H1 (cell line): ENCODE data around the gene TAF12. TPM values are rescaled to one million over a fixed set of nuclear protein-coding genes. Genes with fewer than 3 reads are reported as not detected.

ENCODE experiments used
- CTCF ChIA-PET: fragments of 300-600 bp; sonication (Branson Sonifier 250); formaldehyde crosslinking; loops from one replicate; lab custom pipeline; 2021; ENCODE audit not compliant: partially characterized antibody; lab: Charles Lee
- POLR2A ChIA-PET: fragments of 300-600 bp; sonication (Branson Sonifier 250); formaldehyde crosslinking; loops from one replicate; lab custom pipeline; 2021; ENCODE audit warnings: inconsistent platforms; ENCODE audit not compliant: partially characterized antibody; lab: Charles Lee
- DNase-seq, 2 experiments: peaks; one replicate each; pipeline versions ENCODE4 v3.0.0 to v3.0.0-alpha.2; 2010 to 2022; ENCODE audit warnings: low spot score in 2 of 2, low read depth in 1 of 2, mixed read lengths in 1 of 2
- FAIRE-seq: peaks from 2 replicates; lab custom pipeline; 2011; peaks lifted over from hg19 to GRCh38; lab: Jason Lieb, UNC
- H2AFZ ChIP-seq: 2 replicates; pipeline ENCODE4 v1.8.1; 2012; ENCODE audit warnings: low read length, inconsistent platforms
- H2AK5ac ChIP-seq: 2 replicates; pipeline ENCODE4 v1.6.1; 2013; ENCODE audit warnings: low read depth, low read length
- H2BK120ac ChIP-seq: replicated peaks from 2 replicates; pipeline ENCODE3; 2013; ENCODE audit warnings: low read depth, low read length, inconsistent platforms
- H2BK12ac ChIP-seq: 2 replicates; pipeline ENCODE4 v1.6.1; 2013; ENCODE audit warnings: low read depth, low read length
- H2BK15ac ChIP-seq: 2 replicates; pipeline ENCODE4 v1.6.1; 2013; ENCODE audit warnings: low read length
- H2BK20ac ChIP-seq: 2 replicates; pipeline ENCODE4 v1.6.1; 2013; ENCODE audit warnings: low read length
- H2BK5ac ChIP-seq: 2 replicates; pipeline ENCODE4 v1.6.1; 2013; ENCODE audit warnings: low read depth, low read length
- H3K14ac ChIP-seq: 2 replicates; pipeline ENCODE4 v1.6.1; 2013; ENCODE audit warnings: inconsistent platforms; ENCODE audit not compliant: insufficient read length
- H3K18ac ChIP-seq: 2 replicates; pipeline ENCODE4 v1.6.1; 2013; ENCODE audit warnings: low read length; ENCODE audit errors: extremely low read depth
- H3K23ac ChIP-seq: 2 replicates; pipeline ENCODE4 v1.6.1; 2013; ENCODE audit warnings: inconsistent platforms; ENCODE audit not compliant: insufficient read length
- H3K23me2 ChIP-seq: 2 replicates; pipeline ENCODE4 v1.6.1; 2013; ENCODE audit warnings: low read depth, low read length
- H3K27ac ChIP-seq: 2 replicates; pipeline ENCODE4 v1.6.1; 2011; ENCODE audit warnings: low read depth, low read length, inconsistent platforms
- H3K27me3 ChIP-seq, 4 experiments: replicated peaks in 1 of 4; 1 replicate in 1 of 4; 2 replicates in 3 of 4; pipeline versions ENCODE4 v1.6.1 to v1.8.1; 2011 to 2013; ENCODE audit warnings: low read length in 3 of 4, mild to moderate bottlenecking in 3 of 4, inconsistent platforms in 2 of 4, mixed read lengths in 2 of 4, moderate library complexity in 1 of 4; ENCODE audit not compliant: control insufficient read depth in 3 of 4, insufficient read depth in 3 of 4; ENCODE audit errors: extremely low read depth in 1 of 4
- H3K36me3 ChIP-seq, 4 experiments: 2 replicates each; pipeline versions ENCODE4 v1.6.1 to v1.8.1; 2011 to 2013; ENCODE audit warnings: mild to moderate bottlenecking in 4 of 4, low read length in 3 of 4, moderate library complexity in 2 of 4, control low read depth in 1 of 4, inconsistent platforms in 1 of 4; ENCODE audit not compliant: insufficient read depth in 4 of 4, control insufficient read depth in 2 of 4
- H3K4ac ChIP-seq: replicated peaks from 2 replicates; pipeline ENCODE3; 2013; ENCODE audit warnings: low read length, low read depth, mixed read lengths, inconsistent platforms; ENCODE audit not compliant: insufficient read length
- H3K4me1 ChIP-seq, 4 experiments: replicated peaks in 1 of 4; 1 replicate in 1 of 4; 2 replicates in 3 of 4; pipeline versions ENCODE4 v1.6.1 to v1.8.1; 2011 to 2013; ENCODE audit warnings: low read length in 3 of 4, inconsistent platforms in 2 of 4, mixed read lengths in 1 of 4; ENCODE audit not compliant: insufficient read depth in 4 of 4, control insufficient read depth in 3 of 4
- H3K4me2 ChIP-seq, 2 experiments: 2 replicates each; pipeline versions ENCODE4 v1.6.1 to v1.8.1; 2011 to 2013; ENCODE audit warnings: low read depth in 2 of 2, low read length in 2 of 2, control low read depth in 1 of 2, inconsistent platforms in 1 of 2, mild to moderate bottlenecking in 1 of 2; ENCODE audit not compliant: insufficient read depth in 1 of 2
- H3K4me3 ChIP-seq, 4 experiments: fragments of 200-600, 300-600 bp in 1 of 4; sonication (generic), shearing (Covaris generic), sonication (Bioruptor Twin) in 1 of 4; 2 replicates each; pipeline versions ENCODE4 v1.5.1 to v1.8.1; 2011 to 2016; ENCODE audit warnings: low read length in 4 of 4, low read depth in 3 of 4, control low read depth in 2 of 4, inconsistent platforms in 2 of 4, mild to moderate bottlenecking in 2 of 4, mixed read lengths in 1 of 4, moderate library complexity in 1 of 4; ENCODE audit not compliant: insufficient read depth in 2 of 4; ENCODE audit errors: extremely low read depth in 1 of 4
- H3K56ac ChIP-seq: replicated peaks from 2 replicates; pipeline ENCODE3; 2013; ENCODE audit warnings: low read depth, mild to moderate bottlenecking, mixed read lengths, low read length, inconsistent platforms; ENCODE audit not compliant: insufficient read length
- H3K79me1 ChIP-seq: 2 replicates; pipeline ENCODE4 v1.6.1; 2013; ENCODE audit warnings: low read depth, low read length, control low read depth
- H3K79me2 ChIP-seq, 2 experiments: 2 replicates each; pipeline versions ENCODE4 v1.6.1 to v1.8.1; 2012 to 2013; ENCODE audit warnings: low read length in 2 of 2, mild to moderate bottlenecking in 2 of 2, inconsistent platforms in 1 of 2; ENCODE audit not compliant: insufficient read depth in 2 of 2, control insufficient read depth in 1 of 2
- H3K9ac ChIP-seq, 4 experiments: replicated peaks in 1 of 4; 1 replicate in 1 of 4; 2 replicates in 3 of 4; pipeline versions ENCODE4 v1.6.1 to v1.8.1; 2011 to 2013; ENCODE audit warnings: low read depth in 3 of 4, low read length in 3 of 4, control low read depth in 2 of 4, mild to moderate bottlenecking in 2 of 4, moderate library complexity in 2 of 4, inconsistent platforms in 1 of 4; ENCODE audit errors: extremely low read depth in 1 of 4
- H3K9me3 ChIP-seq, 2 experiments: 2 replicates each; pipeline versions ENCODE4 v1.6.1 to v1.8.1; 2012 to 2013; ENCODE audit warnings: mild to moderate bottlenecking in 2 of 2, moderate library complexity in 2 of 2, control low read depth in 1 of 2, inconsistent platforms in 1 of 2, low read depth in 1 of 2, low read length in 1 of 2, mixed read lengths in 1 of 2; ENCODE audit not compliant: insufficient read depth in 2 of 2
- H4K20me1 ChIP-seq, 2 experiments: replicated peaks in 1 of 2; 2 replicates each; pipeline versions ENCODE3 to v1.8.1; 2011 to 2013; ENCODE audit warnings: inconsistent platforms in 2 of 2, low read length in 2 of 2, mild to moderate bottlenecking in 1 of 2; ENCODE audit not compliant: insufficient read depth in 2 of 2, control insufficient read depth in 1 of 2
- H4K5ac ChIP-seq: 2 replicates; pipeline ENCODE4 v1.6.1; 2013; ENCODE audit warnings: low read length, low read depth, mixed read lengths, inconsistent platforms; ENCODE audit not compliant: insufficient read length
- H4K8ac ChIP-seq: 2 replicates; pipeline ENCODE4 v1.8.0; 2013; ENCODE audit warnings: mild to moderate bottlenecking, moderate library complexity, low read length, inconsistent platforms; ENCODE audit not compliant: insufficient read depth; ENCODE audit errors: extremely low read depth
- H4K91ac ChIP-seq: replicated peaks from 2 replicates; pipeline ENCODE3; 2013; ENCODE audit warnings: low read length, mixed read lengths, inconsistent platforms; ENCODE audit not compliant: insufficient read length
- BACH1 ChIP-seq: IDR thresholded peaks from 2 replicates; pipeline ENCODE4 v1.6.1; 2012; ENCODE audit warnings: low read length, improper control_type of control experiment
- EZH2 ChIP-seq: fragments of 200-600 bp; sonication (generic); IDR thresholded peaks from 2 replicates; pipeline ENCODE4 v1.7.1; 2012; ENCODE audit warnings: low read depth, mild to moderate bottlenecking, moderate library complexity, low read length, inconsistent platforms; ENCODE audit not compliant: severe bottlenecking
- GABPA ChIP-seq: IDR thresholded peaks from 2 replicates; pipeline ENCODE4 v1.6.1; 2011; ENCODE audit warnings: mild to moderate bottlenecking, low read length, moderate library complexity, borderline replicate concordance; ENCODE audit not compliant: insufficient read depth
- MAFK ChIP-seq: IDR thresholded peaks from 2 replicates; pipeline ENCODE4 v1.6.1; 2012; ENCODE audit warnings: low read depth, mild to moderate bottlenecking, improper control_type of control experiment, low read length
- SP2 ChIP-seq: IDR thresholded peaks from 2 replicates; pipeline ENCODE4 v1.6.1; 2012; ENCODE audit warnings: mild to moderate bottlenecking, low read length, inconsistent platforms
- TCF12 ChIP-seq: IDR thresholded peaks from 2 replicates; pipeline ENCODE4 v1.6.1; 2011; ENCODE audit warnings: low read depth, mild to moderate bottlenecking, low read length
- WGBS, 2 experiments: shearing (Covaris generic) in 1 of 2; methylation state at CpG; one replicate each; pipeline versions ENCODE4 v1.1.6 to v1.1.7; 2013 to 2015; ENCODE audit warnings: low lambda C conversion rate in 2 of 2, mixed read lengths in 2 of 2, inconsistent platforms in 1 of 2, low coverage in 1 of 2, missing lambda C conversion rate in 1 of 2; ENCODE audit not compliant: insufficient replicate concordance in 2 of 2, insufficient coverage in 1 of 2, insufficient read length in 1 of 2; ENCODE audit errors: extremely low coverage in 1 of 2, missing lambda C conversion rate in 1 of 2; 5-methylcytosine and 5-hydroxymethylcytosine counted together
- polyA plus RNA-seq, 7 experiments: library from polyadenylated mRNA; depleted of rRNA in 3 of 7; stranded (reverse) in 5 of 7; unstranded in 2 of 7; fragments of >200 nt in 5 of 7; fragments of 200-250 nt in 2 of 7; gene quantifications; 1 replicate in 5 of 7; 2 replicates in 1 of 7; 4 replicates in 1 of 7; pipeline versions ENCODE4 v1.2.1 to v1.2.3, GENCODE V29; 2011 to 2013; ENCODE audit warnings: missing spikeins in 2 of 7, mixed read lengths in 2 of 7
- total RNA-seq: library from RNA; stranded (reverse); fragmentation: NEBNext Ultra II Directional; extraction: Animal tissue kit (Norgen Biotek cat#: 25700); gene quantifications from 2 replicates; pipeline ENCODE4 v1.2.1, GENCODE V29; 2021
- TF ChIP-seq, protein P1 (sequence below): IDR thresholded peaks from 2 replicates; pipeline ENCODE4 v1.6.1; 2011; ENCODE audit warnings: low read length, improper control_type of control experiment
- TF ChIP-seq, protein P2 (sequence below), 3 experiments: IDR thresholded peaks; 1 replicate in 2 of 3; 2 replicates in 1 of 3; pipeline versions ENCODE4 v1.5.1 to v1.6.1; 2011; ENCODE audit warnings: low read length in 3 of 3, mild to moderate bottlenecking in 3 of 3, inconsistent platforms in 2 of 3, low read depth in 1 of 3, moderate library complexity in 1 of 3; ENCODE audit not compliant: insufficient read depth in 1 of 3; ENCODE audit errors: control extremely low read depth in 1 of 3

TAF12 gene
- total and polyA plus RNA-seq, 2 of the 8 experiments (the other 6 are each of a cell fraction or from before 2014, with no cell fraction given), result 25.1 to 27.2 TPM

DNA sequence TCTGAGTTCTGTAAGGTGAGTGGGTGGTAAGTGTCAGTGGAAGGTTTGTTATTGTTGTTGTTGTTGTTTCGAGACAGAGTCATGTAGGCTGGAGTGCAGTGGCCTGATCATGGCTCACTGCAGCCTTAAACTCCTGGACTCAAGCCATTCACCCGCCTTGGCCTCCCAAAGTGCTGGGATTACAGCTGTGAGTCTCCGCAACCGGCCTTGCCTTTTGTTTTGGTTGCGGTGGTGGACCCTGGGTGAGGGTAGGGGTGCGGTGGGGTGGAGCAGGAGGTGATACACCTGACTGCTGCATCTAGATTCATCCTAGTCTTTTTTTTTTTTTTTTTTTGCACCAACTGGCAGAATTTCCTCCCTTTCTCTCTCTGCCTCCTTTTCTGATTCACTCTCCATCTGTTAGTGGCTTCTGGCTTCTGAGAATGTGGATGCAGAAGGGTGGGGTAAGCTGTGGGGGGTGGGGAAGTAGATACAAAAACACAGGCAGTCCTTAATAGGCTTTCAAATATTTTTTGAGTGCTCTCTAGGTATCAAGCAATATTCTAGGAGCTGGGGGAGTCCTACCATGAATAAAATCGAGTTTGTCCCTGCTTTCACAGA lies 21.1 kb upstream of the TAF12 start:
- Histone ChIP-seq H2AK5ac (0 out of 2 replicates have a peak overlapping the region, but pooled peaks have one; percentile 75), H3K18ac (no peak overlapping the region), H3K56ac (no peak overlapping the region), H3K4me2 (peak overlapping the region in 1 of 2 experiments; percentile 30; a peak in 2 of 4 replicates), H3K36me3 (no peaks in the 10 kb centered on the region), H3K4ac (no peak overlapping the region), H3K23me2 (peaks cover 4% of the 10 kb centered on the region; the same call in 1 of the 2 replicates), H4K5ac (no peak overlapping the region), H3K23ac (no peak overlapping the region), H2BK15ac (peak overlapping the region; percentile 95), H3K79me2 (no peaks in the 10 kb centered on the region), H3K14ac (no peak overlapping the region), H4K20me1 (no peaks in the 10 kb centered on the region), H3K9me3 (no peaks in the 10 kb centered on the region), H4K91ac (no peak overlapping the region), H3K4me1 (peaks cover 4 to 15% (median 5%) of the 10 kb centered on the region in 4 experiments; a peak in 4 of 7 replicates), H3K4me3 (no peak overlapping the region), H2BK5ac (peak overlapping the region; percentile 44; the same call in 1 of the 2 replicates), H3K27me3 (no peaks in the 10 kb centered on the region), H4K8ac (peak overlapping the region; percentile 48; the same call in 1 of the 2 replicates), H2BK120ac (no peak overlapping the region), H2BK12ac (peak overlapping the region; percentile 87; the same call in 1 of the 2 replicates), H3K27ac (no peak overlapping the region), H3K79me1 (no peaks in the 10 kb centered on the region), H2BK20ac (no peak overlapping the region; the same call in 1 of the 2 replicates), H2AFZ (peak overlapping the region; percentile 78; the same call in 1 of the 2 replicates), H3K9ac (no peak overlapping the region; a peak in 1 of 7 replicates)
- no peak for FAIRE-seq
- ChIA-PET CTCF (interaction anchor here (0.7 to 0.9 kb wide), 2 partner anchors 13 to 218 kb away, joined by 3 to 4 read pairs; no protein-coding TSS in a partner anchor), POLR2A (interaction anchor here (0.8 to 1.8 kb wide), 7 partner anchors 15 to 84 kb away, joined by 3 to 8 read pairs (median 4); partner anchors contain the start of genes RNU11 and YTHDF2)
- WGBS, 2 experiments, result 87% methylated on average over 7 of the region's 7 CpGs; no CpG with 5 or more reads in 1 of the 2 experiments
- no peak for DNase-seq
- TF ChIP-seq, protein P1, sequence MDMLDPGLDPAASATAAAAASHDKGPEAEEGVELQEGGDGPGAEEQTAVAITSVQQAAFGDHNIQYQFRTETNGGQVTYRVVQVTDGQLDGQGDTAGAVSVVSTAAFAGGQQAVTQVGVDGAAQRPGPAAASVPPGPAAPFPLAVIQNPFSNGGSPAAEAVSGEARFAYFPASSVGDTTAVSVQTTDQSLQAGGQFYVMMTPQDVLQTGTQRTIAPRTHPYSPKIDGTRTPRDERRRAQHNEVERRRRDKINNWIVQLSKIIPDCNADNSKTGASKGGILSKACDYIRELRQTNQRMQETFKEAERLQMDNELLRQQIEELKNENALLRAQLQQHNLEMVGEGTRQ, result no peak
- TF ChIP-seq MAFK (no peak), BACH1 (no peak), GABPA (no peak), SP2 (no peak), EZH2 (no peak), TCF12 (no peak)
- TF ChIP-seq, protein P2, sequence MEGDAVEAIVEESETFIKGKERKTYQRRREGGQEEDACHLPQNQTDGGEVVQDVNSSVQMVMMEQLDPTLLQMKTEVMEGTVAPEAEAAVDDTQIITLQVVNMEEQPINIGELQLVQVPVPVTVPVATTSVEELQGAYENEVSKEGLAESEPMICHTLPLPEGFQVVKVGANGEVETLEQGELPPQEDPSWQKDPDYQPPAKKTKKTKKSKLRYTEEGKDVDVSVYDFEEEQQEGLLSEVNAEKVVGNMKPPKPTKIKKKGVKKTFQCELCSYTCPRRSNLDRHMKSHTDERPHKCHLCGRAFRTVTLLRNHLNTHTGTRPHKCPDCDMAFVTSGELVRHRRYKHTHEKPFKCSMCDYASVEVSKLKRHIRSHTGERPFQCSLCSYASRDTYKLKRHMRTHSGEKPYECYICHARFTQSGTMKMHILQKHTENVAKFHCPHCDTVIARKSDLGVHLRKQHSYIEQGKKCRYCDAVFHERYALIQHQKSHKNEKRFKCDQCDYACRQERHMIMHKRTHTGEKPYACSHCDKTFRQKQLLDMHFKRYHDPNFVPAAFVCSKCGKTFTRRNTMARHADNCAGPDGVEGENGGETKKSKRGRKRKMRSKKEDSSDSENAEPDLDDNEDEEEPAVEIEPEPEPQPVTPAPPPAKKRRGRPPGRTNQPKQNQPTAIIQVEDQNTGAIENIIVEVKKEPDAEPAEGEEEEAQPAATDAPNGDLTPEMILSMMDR (IDR thresholded peaks at IDR 0.05; ENCODE audit: control extremely low read depth in 1 of 3, insufficient read depth in 1 of 3, low read depth in 1 of 3, low read length in 3 of 3), result no peak
